ENCODE results near the gene GJA3.
A peak's percentile ranks its signal among the peaks of the same experiment; 100 is the strongest.
"Not testable (repeated sequence)": the region's sequence is repeated elsewhere in the genome, so short reads cannot be mapped to it uniquely, and the experiment has no call there.

GJA3 gene

DNA sequence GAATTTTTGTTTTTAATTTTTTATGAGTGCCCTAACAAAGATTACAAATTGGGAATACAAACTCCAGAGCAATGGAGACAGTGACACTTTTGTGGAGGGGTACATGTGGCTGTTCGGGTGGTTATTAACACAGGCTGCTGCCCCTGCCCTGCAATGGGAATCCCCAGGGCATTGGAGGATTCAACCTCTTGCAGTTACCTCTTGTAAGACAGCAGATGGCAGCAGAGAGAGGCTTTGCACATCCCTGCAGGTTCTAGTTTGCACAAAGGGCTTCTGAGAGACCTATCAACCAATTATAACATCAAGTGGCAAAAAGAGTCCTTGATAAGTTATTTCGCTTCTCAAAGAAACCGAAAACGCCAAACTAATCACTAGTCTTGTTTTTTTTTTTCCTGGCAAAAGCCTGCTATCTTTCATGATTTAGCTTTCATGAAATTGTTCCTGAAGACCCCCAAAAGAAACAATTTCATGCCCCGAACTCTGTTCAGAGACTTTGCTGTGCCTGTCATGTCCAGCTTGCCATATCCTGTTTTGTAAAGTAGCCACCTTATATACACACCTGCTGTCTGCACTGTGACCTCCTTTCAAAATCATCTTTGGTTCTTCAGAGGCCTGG lies 21.5 kb upstream of the GJA3 start:
- DNase-seq (ENCODE audit: low read depth): no peak

DNA sequence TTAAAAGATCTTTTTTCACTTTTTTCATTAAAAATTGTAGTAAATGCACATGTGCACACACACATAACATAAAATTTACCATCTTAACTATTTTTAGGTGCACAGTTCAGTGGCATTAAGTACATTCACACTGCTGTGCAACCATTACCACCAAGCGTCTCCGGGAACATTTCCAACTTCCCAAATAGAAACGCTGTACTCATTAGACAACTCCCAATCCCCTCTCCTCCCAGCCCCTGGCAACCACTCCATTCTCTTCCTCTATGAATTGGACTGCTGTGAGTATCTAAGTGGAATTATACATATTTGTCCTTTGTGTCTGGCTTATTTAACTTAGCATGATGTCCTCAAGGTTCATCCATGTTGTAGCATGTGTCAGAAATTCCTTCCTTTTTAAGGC lies 20.3 kb upstream of the GJA3 start:
- no peak for DNase-seq (ENCODE audit: low read depth)

DNA sequence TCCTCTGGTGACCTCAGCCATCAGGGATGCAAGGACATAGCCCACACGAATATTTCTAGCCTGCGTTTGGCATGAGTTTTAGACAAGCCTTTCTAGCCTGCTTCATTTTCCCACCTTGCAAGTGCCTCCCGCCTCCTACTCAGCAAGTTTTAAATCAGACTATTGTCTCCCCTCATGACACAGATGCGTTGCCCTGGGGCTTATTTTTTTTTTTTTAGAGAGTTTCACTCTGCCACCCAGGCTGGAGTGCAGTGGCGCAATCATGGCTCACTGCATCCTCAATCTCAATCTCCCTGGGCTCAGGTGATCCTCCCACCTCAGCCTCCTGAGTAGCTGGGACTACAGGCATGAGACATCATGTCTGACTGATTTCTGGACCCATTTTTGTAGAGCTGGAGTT lies 17.3 kb upstream of the GJA3 start:
- no peak for DNase-seq (ENCODE audit: low read depth)

DNA sequence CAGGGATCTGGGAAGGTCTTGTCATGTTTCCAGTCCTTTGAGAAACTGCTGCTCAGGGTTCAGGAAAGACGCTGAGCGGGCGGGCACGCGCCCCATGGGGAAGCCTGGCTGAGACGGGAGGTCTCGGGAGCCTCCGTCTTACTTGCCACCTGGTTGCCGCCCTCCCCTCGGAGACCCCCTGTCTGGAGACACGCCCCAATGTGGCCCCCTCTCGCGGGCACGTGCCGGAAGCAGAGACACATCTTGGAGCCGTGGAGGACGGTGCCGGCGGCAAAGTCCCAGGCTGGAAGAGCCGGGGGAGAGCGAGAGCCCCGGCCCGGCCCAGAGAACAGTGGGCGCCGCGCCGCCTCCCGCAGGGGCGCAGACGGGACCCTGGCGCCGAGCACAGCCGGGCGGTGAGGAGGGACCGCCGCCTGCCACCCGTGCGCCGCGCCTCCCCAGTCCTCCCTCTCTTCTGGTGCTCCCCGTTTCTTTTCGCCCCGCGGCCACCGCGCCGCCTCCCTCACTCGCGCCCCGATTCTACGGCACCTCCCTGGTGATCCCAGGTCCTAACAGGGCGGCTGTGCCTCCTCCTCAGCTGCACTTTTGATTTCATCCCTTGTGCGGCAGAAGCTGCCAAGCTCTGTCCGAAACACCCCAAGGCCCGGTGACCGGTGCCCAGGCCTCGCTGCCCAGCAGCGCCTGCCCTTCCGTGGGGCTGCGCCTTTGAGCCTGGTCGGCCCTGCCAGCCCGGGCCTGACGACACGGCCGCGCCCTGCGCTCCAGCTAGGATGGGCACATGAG lies 16.4 kb upstream of the GJA3 start:
- no peak for DNase-seq (ENCODE audit: low read depth)

DNA sequence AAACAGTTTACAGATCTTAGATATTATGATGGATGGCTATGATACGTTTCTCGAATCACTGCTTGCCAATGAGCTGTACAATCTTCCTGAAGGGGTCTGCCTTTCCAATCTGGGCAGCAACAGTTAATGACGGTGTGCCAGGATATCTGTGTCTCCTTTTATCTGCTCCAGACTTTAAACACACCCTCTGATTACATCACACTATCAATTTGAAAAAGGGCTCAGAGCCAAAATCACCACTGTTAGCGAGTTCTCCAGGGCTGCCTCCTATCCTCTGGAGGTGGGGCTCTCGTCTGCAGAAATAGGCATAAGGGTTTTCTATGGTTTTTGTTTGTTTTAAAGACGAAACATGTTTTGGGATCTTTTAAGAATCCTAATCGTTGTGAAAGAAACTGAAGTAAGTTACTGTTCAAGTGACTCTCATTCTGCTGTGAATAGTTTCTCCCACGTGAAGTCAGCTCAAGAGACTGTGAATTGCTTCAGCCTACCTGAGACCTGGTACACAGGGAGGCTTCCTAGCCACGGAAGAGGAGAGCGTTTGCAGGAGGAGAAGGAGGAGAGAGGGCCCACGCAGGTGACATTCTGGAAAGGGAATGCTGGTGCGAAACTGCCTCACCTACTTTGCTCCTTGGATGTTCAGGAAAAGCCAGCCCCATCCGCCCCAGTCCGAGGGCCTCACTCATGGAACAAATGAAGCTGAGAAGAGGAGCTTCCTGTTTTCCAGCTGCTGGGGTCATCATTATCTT lies 15.2 kb upstream of the GJA3 start:
- no peak for DNase-seq (ENCODE audit: low read depth)

DNA sequence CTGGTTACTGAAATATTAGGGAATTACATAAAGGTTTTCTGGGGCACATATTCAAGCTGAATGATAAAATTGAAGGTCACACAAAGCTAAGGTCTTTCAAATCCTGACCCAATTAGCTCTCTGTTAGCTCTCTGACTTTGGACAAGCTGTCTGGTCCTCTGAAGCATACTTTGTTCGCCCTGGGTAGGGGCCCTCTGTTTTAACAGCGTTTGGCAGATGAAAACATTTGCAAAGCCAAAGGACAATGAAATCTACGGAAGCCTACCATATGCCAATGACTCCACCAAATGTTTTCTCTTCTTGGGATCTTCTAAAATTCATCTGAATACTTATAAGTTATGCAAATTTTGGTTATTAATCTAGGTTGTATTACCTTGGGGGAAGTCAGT lies 14.5 kb upstream of the GJA3 start:
- no peak for DNase-seq (ENCODE audit: low read depth)

DNA sequence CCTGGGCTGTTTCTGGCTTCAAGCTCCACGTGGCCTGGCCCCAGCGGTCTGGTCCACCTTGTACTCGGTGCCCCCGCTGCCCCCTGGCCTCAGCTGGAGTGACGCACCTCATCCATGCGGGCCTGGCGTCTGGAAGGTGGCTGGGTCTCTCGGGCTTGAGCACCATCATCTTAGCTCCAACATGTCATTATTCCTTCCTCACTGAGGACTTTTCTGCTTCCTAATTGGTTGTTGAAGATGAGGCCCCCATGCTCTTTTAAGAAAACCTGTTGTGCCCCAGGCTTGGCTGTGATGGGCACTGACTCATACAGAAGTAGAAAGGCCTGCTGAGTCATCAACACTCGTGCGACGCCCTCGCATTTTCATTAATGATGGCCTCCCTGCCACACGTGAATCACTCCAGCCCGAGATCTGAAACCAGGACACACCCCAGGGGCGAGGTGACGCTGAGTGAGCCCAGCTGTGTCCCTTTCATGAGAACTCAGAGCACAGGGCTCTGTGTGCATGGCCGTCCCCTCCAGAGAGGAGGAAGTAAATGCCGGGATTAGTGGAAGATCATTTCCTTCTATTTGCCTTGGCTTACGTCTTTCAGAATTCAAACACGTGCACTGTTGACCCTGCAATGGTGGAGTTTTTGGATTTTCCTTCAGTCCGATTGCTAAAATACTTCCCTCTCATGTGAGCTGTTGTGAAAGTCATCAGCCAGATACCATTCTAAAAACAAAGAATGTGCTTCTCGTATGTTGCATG lies 14.0 kb upstream of the GJA3 start:
- peak; percentile 74 for DNase-seq (ENCODE audit: low read depth)

DNA sequence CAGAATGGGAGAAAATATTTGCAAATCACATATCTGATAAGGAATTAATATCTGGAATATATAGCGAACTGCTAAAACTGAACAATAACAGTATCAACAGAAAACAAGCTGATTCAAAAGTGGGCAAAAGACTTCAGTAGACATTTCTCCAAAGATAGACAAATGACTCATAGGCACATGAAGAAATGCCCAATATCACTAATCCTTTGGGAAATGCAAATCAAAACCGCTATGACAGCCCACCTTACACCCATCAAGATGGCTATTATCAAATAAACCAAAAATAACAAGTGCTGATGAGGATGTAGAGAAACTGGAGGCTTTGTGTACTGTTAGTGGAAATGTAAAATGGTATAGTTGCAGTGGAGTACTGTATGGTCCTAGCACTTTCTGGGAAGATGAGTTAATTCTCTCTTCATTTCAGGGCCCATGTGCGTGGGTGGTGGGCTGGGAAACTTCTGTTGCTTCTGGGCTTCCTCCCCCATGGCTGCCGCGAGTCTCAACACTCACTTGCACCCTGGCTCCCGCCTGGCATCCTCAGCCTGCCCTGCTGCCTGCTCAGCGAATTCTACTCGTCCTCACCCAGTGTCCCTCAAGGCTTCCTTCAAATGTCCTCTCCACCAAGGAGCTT lies 12.4 kb upstream of the GJA3 start:
- no peak for DNase-seq (ENCODE audit: low read depth)

DNA sequence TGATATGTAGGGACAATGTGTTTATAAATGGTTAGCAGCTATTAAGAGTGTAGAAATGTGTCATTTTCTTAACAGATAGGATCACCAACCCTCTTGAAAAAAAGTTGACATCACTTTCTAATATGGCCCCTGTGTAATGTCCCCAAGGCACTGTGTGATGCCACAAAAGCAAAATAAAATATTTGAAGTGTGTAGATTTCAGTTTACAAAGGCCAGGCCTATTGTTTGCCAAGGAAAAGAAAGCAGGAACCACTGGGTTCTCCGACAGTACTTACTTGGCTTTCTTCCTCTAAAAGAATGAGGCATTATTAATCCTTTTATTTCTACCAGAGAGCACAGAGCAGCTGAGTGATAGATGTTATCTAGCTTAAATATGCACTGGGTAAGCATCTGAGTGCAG lies 10.5 kb upstream of the GJA3 start:
- no peak for DNase-seq (ENCODE audit: low read depth)

DNA sequence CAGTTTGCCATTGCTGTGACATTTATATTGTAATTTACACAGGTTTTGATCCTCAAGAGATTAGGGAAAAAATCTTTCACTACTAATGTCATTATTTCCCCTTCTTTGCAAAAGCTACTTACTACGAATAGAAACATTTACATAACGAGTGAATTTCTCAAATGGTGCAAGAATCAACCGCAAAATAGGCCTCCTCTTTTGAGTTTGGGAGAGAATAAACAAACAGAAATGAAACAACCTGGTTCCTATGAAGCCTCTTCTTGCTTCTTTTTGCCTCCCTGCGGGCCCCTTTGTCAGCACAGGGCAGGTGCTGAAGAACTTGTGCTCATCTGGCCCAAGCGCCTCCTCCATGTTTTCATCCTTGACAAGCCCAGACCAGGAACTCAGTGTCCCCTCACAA lies 10.1 kb upstream of the GJA3 start:
- no peak for DNase-seq (ENCODE audit: low read depth)

DNA sequence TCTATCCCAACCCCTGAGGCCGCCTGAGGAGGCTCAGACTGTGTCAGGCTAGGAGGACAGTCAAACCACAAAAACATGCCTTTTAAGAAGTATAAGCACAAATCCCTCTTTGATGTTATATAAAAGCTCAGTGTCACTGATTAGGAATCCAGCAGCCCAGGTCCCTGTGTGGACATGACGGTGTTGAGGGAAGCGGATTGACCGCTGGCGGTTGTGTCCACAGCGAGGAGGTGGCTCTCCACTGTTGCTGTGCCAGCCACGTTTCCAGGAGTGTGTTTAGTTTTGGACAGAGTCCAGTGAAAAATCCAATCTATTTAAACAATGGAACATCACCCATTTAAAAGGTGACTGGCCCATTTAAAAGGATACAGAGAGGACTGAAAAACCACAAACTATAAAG lies 7.5 kb upstream of the GJA3 start:
- DNase-seq (ENCODE audit: low read depth): no peak

DNA sequence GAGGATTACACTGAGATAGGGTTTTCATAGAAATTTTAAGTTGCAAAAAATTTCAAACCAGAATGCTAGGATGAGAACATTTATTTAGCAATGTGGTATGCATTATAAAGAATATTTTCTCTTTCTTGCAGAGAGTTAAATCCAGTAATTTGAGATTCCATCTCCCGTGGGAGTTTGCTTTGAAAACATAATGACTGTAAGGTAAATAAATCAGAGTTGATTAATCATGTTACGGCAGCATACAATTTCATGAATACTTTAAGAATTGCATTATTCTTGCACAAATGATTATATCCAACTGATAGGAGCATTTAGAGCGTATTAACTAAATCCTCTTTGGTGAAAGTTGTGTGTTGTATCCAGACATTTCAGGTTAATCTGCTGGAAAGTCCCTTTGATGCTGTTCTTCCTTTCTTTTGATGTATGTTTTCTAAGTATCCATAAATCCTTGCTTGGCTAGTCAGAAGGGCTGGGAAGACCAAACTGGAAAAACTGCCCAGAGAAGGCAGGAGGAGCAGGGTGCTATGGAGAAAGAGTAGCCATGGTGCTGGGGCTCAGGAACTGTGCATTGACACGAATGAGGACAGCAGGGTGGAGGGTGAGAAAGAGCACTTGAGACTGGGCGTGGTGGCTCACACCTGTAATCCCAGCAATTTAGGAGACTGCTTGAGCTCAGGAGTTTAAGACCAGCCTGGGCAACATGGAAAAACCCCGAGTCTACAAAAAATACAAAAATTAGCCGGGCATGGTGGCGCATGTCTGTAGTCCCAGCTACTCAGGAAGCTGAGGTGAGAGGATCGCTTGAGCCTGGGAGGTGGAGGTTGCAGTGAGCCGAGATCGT lies 4.8 kb upstream of the GJA3 start:
- no peak for DNase-seq (ENCODE audit: low read depth)

DNA sequence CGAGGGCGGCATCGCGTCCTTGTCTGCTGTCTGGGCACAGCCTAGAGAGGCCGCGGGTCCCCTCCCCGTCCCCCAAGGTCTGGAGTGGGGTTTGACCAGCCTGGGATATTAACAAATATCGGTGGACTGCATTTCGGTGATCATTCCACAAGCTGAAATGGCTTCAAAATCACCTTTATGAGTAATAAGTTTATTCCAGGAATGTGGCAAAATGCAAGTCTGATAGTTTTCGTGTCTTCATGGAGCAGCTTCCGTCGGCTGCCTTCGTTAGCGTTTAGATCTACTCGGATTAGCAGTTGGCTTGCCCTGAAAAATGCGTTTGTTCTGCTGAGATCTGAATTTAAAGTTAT lies 1.1 kb upstream of the GJA3 start:
- no peak for DNase-seq (ENCODE audit: low read depth)

DNA sequence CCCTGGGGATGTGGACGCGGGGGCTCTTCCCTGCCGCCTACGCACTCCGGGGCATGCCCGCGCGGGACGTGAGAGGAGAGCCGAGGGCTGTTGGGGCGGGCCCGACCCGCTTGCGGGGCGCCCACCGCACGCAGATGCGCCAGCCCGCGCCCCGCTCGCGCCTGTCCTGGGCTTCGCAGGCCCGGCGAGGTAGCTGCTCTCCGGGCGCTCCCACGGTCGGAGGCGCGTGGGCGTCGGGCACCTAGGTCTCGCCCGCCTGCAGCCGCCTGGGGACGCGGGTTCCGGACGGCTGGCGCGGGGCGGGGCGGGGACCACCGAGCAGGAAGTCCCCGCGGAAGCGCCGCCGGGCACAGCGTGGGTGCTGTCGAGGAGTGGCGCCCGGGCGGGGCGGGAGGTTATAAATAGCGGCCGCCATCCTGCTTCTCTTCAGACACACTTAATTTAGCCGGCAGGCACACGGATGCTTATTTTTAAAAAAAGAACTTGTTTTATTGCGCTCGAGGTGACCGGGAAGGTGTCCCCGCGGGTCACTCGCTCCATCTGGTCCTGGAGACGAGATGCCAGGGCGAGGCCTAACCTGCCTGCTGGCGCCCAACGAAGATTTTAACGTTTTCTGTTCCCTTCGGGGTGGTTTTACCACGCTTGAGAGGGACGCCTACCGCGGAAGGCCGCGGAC lies 561 bp upstream of the GJA3 start:
- peak; percentile 24 for DNase-seq (ENCODE audit: low read depth)

DNA sequence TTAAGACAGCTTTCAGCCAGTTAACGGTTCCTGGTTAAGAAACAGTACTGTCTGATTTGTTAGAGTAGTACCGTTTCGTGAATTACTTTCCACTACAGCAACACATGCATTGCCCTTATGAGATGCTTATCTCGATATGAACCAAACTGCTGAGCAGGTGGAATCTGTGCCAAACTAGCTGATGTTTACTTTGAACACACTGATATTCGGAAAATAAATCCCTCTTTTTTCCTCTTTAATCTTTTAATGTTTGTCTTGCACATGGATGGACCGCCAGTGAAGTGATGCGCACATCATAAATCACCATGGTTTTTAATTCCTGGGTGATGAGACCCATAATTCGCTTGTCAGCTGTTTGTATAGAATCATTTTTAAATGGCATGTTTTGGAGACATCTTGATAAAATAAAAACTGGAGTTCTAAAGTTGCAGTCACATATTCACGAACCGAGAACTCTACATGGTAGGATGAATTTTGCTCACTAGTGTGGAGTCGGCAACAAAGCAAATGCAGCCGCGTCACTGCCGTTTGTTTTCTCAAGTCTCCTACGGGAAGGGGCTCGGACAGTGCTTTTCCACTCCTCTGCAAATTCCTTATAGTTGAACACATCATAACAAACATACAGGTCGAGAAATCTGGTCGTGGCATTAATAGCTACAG lies 1.1 kb downstream of the GJA3 start:
- DNase-seq (ENCODE audit: low read depth): no peak

DNA sequence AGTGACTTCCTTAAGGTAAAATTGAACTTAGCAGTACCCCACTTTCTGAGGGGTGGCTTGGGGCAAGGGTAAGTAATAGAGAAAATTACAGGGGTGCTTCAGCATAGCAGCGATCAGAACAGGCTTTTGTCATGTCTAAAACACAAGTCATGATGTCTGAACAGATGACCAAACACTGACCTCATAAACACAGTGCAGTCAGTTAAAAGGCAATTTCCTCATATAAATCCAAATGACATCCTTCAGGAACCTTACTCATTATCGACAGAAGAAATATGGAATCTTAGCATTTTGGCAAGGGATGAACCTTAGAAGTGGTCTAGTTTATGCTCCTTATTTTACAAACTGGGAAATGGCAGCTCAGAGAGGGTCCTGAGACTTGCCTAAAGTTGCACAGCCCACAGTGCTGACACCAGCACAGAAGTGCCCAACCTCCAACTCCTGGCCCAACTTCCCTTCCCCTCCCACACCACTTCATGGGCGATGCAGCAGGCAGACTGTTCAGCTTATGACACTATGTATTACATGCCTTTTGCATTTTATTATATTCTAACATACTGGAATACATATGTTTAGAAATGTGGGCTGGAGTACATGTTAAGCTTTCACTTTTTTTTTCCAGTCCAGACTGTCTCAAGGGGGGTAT lies 3.6 kb downstream of the GJA3 start:
- no peak for DNase-seq (ENCODE audit: low read depth)

DNA sequence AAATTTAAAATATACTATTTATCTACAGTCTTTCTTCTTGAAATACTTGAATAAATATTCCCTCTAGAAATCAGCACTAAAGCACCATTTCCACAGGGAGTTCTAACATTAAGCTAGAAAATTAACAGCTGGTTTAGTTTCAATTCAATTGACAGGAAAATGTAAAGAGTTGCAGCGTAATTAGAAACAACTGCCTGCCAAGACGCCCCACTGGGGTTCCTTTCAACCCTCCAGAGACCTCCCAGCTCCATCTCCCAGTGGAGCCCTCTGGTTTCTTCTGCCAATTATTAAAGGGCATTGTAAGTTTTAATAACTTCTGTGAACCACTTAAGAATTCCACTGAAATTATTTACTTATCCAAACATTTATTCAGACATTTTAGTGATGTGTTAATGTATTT lies 4.2 kb downstream of the GJA3 start:
- DNase-seq (ENCODE audit: low read depth): no peak

DNA sequence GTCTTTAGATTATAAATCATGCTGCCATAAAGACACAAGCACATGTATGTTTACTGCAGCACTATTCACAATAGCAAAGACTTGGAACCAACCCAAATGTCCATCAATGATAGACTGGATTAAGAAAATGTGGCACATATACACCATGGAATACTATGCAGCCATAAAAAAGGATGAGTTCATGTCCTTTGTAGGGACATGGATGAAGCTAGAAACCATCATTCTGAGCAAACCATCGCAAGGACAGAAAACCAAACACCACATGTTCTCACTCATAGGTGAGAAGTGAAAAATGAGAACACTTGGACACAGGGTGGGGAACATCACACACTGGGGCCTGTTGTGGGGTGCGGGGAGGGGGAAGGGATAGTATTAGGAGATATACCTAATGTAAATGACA lies 7.6 kb downstream of the GJA3 start:
- DNase-seq (ENCODE audit: low read depth): not testable (repeated sequence)

DNA sequence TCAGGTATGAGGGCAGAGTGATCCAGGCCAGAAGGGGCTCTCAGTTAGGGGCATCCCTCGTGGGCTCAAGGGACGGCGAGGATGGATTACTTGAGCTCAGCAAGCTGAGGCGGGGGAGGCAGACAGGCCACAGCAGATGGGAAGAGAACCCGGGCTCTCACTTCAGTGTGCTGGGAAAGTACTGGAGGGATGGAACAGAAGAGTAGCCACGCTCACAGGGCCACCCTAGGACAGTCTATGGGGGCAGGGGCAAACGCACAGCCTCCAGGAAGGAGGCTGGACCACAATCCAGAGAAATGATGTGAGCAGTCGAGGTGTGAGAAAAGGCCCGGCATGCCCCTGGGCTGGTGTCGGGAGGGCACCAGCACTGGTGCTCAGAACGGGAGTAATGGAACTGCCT lies 9.2 kb downstream of the GJA3 start:
- no peak for DNase-seq (ENCODE audit: low read depth)

DNA sequence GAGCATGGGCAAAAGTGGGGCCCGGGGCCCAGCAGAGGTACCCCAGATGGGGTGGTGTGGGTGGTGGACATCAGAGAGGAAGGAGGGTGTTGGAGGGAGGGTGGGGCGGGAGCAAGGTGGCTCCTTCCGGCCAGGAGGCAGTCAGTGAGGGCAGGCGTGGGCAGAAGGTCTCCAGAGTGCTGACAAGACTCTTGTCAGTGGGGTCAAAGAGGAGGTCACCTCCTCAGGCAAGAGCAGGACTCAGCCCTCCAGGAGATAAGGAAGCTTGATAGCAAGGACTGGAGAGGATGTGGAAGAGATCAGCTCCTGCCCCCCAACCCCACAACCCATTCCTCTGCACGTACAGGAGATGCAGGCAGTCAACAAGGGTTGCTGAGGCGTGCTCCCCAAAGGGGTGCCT lies 9.8 kb downstream of the GJA3 start:
- no peak for DNase-seq (ENCODE audit: low read depth)

Data from activated T-cell treated with anti-CD3 and anti-CD28 coated beads for 24 hours (primary cell).